HG03103 (cell line): ENCODE results near the gene ARIH1.
"Not testable (repeated sequence)": the region's sequence is repeated elsewhere in the genome, so short reads cannot be mapped to it uniquely, and the experiment has no call there.

Experiments
- ATAC-seq: cut with Tn5 transposase; IDR thresholded peaks from one replicate; pipeline ENCODE4 v1.9.1; 2021; ENCODE audit warnings: low read depth; ENCODE audit not compliant: unreplicated experiment

ARIH1 gene

DNA sequence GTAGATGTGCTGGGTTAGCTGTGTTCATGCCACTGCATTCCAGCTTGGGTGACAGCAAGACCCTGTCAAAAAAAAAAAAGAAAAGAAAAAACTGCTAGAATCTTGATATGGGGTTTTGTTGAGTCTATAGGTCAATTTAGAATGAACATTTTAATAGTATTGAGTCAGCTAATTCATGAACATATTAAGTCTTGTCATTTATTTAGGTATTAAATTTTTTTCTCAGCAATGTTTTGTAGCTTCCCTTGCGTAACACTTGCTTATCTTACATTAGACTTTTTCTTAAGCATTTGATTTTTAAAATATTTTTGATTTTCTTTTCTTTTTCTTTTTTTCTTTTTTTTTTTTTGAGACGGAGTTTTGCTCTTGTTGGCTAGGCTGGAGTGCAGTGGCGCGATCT, 119.7 kb downstream of the ARIH1 start:
- no peak for ATAC-seq

- ATAC-seq: no peak
These were observed 125.8 kb downstream of the ARIH1 start for GRCh38 chr15:72599855-72600464.

GRCh38 chr15:72604794-72605193, 130.7 kb downstream of the ARIH1 start:
- ATAC-seq: no peak

GRCh38 chr15:72608084-72608483, 134.0 kb downstream of the ARIH1 start:
- not testable (repeated sequence) for ATAC-seq

DNA sequence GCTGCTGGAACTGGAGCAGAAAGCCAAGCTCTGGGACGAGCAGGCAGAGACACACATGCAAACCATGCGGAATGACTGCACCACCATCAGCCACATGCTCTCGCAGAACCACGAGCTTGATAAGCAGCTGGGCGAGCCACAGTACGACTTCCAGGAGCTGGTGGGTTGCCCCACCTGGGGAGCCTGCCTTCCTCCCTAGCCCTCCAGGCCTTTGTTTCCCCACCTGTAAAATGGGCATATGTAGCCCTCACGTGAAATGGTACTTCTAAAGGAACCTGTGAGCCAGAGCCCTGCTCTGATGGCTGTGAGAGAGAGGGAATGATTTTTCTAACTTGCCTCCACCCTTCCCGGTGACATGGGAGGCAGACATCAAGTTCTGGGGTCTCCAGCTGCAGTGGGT, 135.7 kb downstream of the ARIH1 start:
- no peak for ATAC-seq

DNA sequence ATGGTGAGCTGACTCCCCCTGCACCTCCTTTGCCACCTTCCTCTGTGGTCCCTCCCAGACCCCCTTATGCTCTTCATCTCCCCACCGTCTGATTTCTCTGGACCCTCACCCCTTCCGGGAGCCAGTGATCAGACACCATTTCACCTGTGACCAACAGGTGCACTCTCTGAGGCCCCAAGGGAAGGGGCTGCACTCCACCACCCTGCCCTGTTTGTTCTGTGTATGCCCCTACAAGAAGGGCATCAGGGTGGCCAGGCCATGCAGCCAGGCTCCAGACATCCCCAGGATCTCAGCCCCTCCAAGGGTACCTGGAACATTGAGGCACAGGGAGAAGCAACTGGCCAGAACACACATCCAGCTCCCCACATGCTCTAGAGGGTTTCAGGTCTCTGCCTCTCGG, 138.2 kb downstream of the ARIH1 start:
- not testable (repeated sequence) for ATAC-seq

DNA sequence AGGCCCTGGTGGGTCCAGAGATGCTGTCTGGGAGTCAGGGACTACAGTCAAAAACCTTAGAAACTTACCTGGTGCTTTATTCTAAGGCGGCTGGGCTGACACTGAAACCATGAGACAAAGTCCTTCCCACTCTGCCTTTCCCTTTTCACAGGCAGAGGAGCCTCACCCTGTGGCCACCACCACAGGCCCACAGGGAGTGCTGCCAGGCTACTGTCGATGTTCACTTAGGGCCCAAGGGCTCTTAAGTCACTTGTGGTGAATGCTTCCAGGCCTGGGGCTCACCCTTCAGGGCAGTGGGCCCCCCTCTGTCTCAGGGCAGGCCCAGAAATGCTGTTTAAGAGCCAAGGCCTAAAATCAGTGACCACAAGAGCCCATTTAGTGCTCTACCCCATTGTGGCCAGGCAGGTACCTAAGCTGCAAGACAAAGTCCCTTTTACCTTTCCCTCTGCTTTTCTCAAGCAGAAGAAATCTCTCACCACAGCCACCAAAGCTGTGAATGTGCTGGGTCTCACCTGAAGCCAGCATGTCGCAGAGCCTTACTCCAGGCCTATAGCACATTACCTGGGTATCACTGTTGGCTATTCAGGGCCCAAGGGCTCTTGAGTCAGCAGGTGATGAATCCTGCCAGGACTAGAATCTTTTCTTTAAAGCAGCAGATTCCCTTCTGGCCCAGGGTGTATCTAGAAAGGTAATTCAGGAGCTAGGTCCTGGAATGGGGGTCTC, 140.8 kb downstream of the ARIH1 start:
- no peak for ATAC-seq

DNA sequence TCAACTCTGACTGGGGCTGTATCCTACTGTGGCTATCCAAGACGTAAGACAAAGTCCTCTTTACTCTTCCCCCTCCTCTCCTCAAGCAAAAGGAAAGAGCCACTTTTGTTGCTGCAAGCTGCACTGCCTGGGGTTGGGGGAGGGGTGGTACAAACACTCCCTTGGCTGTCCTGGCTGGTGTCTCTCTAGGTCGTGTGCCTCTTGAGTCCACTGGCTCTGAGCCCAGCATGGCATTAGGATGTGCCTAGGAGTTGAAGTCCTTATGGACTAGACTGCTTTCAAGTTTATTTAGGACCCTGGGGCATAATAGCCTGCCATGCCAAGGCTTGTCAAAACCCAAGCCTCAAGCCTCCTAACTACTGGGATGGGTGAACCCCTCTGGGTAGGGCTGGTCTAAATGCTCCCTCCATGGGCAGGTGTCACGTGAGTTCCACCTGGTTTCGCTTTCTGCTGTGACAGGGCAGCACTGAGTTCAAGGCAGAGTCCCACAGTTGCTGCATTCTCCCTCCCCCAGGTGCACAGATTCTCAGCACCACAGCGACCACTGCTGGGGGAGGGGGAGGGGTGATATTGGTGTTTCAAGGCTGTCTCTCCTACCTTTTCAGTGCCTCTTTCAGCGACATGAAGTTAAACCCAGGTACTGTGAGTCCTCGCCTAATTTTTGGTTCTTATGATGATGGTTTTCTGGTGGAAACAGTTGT, 141.6 kb downstream of the ARIH1 start:
- not testable (repeated sequence) for ATAC-seq

DNA sequence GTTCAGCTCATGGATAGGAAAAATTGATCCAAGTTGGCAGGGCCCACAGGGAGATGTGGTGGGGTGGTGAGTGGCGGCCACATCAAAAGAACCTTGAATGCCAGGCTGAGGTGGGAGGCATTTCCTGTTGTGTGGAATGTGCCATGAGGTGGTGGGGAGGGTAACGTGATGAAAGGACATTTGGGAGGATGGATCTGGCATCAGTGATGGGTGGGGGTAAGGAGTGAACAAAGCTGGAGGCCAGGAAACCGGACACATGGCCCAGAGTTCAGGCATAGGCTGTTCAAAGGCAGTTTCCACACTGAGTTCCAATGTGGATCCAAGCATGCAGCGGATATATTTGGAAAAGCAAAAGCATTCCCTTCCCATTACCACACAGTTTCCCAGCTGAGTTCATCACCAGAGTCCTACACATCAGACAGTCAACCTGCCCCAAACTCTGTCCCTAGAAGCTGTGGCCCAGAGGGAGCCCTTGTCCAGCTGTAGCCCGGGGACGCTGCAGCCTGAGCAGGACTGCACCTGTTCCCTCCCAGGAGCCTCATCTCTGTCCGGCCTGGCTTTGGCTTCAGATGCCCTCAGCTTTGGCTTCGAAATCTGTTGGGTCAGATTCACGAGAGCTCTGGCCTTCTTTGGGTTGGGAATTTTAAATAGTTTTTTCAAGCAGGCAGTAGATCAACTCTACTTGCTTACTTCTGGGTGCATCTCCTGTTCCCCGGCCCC, 142.5 kb downstream of the ARIH1 start:
- ATAC-seq: no peak

GRCh38 chr15:72623854-72624253, 149.7 kb downstream of the ARIH1 start:
- ATAC-seq: not testable (repeated sequence)

DNA sequence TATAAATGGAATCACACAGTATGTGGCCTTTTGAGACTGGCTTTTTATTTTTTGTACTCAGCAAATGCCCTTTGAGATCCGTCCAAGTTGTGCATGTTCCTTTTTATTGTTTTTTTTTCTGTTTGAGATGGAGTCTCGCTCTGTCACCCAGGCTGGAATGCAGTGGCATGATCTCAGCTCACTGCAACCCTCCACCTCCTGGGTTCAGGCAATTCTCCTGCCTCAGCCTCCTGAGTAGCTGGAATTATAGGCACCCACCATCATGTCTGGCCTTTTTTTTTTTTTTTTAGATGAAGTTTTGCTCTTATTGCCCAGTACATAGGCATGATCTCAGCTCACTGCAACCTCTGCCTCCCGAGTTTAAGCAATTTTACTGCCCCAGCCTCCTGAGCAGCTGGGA, 152.0 kb downstream of the ARIH1 start:
- not testable (repeated sequence) for ATAC-seq

DNA sequence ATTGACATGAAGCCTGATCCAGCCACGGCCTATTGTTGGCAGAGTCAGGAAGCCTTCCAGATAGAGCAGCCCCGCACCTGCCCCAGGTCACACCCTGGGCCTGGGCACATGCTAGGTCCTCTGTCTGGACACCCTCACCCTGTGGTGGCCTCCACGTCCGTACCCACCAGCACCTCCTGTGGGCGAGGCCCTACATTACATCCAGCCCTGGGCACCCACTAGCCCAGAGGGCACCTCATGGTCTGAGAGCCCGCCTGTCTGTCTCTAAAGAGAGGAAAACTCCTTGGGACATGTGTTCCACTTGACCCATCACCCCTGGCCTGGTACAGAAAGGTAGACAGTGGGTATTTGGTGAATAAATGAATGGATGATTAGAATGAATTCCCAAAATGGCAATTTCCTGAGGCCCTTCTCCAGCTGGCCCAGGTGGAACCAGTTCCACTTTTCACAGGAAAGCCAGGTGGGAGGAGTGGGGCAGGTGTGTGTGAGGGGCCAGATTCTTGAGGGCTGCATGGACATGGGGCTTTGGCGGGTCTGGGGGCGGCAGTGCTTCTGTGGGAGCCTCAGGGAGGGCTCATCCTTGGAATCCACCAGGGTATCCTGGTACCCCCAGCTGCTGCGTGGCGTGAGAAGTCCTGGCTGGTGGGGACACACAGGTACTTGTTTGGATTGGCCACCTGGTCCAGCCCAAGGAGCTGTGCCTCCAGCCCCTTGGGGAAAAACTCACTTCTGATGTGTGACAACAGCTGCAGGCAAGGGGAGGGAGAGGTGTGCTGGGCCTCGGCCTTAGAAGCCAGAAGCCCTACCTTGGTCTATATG, 154.3 kb downstream of the ARIH1 start:
- ATAC-seq: not testable (repeated sequence)

- not testable (repeated sequence) for ATAC-seq
These were observed 155.0 kb downstream of the ARIH1 start for GRCh38 chr15:72629068-72629570.

DNA sequence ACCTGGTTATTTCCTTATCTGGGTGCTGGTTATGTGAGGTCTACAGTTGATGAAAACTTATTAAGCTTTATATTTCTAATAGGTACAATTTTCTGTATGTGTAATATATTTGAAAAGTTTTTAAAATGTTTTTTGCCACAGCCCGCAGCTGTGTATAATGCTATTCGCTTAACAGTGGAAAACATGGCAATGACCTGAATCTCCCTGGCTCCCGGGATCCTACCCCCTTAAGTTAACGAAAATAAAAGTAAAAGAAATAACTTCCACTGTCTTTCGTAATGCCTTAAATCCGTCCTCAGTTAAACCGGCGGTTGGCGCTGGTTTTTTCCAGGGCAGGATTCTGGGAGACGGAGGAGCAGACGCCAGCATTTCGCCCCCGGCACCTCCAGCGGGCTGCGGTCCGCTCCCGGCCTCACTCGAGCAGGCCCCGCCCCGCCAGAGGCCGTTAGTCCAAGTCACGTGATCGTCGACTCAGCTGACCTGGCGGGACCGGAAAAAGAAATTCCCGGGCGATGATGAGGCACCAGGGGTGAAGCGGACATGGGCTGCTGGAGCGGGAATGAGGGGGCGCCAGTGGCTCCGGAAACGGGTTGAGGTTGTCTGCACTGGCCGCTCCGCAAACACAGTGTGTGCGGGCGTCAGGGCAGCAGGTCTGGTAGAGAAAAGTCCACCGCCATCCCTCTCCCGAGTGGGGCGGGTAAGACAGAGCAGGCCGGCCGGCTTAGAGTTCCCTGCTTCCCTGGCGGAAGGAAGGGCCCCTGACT, 162.6 kb downstream of the ARIH1 start:
- peak; percentile 72 for ATAC-seq

GRCh38 chr15:72639759-72640483, 165.8 kb downstream of the ARIH1 start:
- not testable (repeated sequence) for ATAC-seq

GRCh38 chr15:72642271-72642670, 168.1 kb downstream of the ARIH1 start:
- ATAC-seq: not testable (repeated sequence)

- not testable (repeated sequence) for ATAC-seq
These were observed 174.6 kb downstream of the ARIH1 start for GRCh38 chr15:72648631-72649253.
